IMR-90 (cell line): ENCODE data around the gene CDH26. TPM values are rescaled to one million over a fixed set of nuclear protein-coding genes. Genes with fewer than 3 reads are reported as not detected.

ENCODE experiments used
- ATAC-seq: fragments of 200-7000 bp; cut with Tn5 transposase; 2 replicates; pipeline ENCODE4 v1.9.1; 2020; ENCODE audit warnings: low read depth, mild to moderate bottlenecking, moderate library complexity
- BruUV-seq: library from RNA; stranded (reverse); fragments of 400-500 nt; replicated peaks from 2 replicates; lab custom pipeline; 2021; lab: Mats Ljungman, UMichigan
- CTCF ChIA-PET: fragments of 300-600 bp; formaldehyde crosslinking; extraction: SDS; loops from one replicate; lab custom pipeline; 2021; ENCODE audit warnings: antibody characterized with exemption; lab: Yijun Ruan, JAX
- POLR2A ChIA-PET: fragments of 300-600 bp; sonication (Branson Sonifier 250); formaldehyde crosslinking; loops from one replicate; lab custom pipeline; 2022; ENCODE audit warnings: antibody characterized with exemption; ENCODE audit not compliant: unreplicated experiment; lab: Charles Lee
- DNase-seq: peaks from one replicate; pipeline ENCODE4 v3.0.0; 2013
- H2AFZ ChIP-seq: replicated peaks from 2 replicates; pipeline ENCODE3; 2013; ENCODE audit warnings: low read length, mild to moderate bottlenecking; ENCODE audit not compliant: poor library complexity
- H2AK5ac ChIP-seq: 2 replicates; pipeline ENCODE4 v1.6.1; 2013; ENCODE audit warnings: low read depth, low read length, inconsistent platforms
- H2AK9ac ChIP-seq: replicated peaks from 2 replicates; pipeline ENCODE3; 2013; ENCODE audit warnings: mild to moderate bottlenecking, low read depth, low read length, moderate library complexity; ENCODE audit not compliant: poor library complexity
- H2BK120ac ChIP-seq: 2 replicates; pipeline ENCODE4 v1.6.1; 2013; ENCODE audit warnings: low read depth, low read length, inconsistent platforms
- H2BK15ac ChIP-seq: 3 replicates; pipeline ENCODE4 v1.6.1; 2013; ENCODE audit warnings: low read depth, low read length, inconsistent platforms
- H2BK20ac ChIP-seq: 2 replicates; pipeline ENCODE4 v1.6.1; 2013; ENCODE audit warnings: low read depth, mild to moderate bottlenecking, inconsistent platforms, low read length, moderate library complexity
- H2BK5ac ChIP-seq: 2 replicates; pipeline ENCODE4 v1.6.1; 2013; ENCODE audit warnings: mild to moderate bottlenecking, low read depth, low read length, inconsistent platforms; ENCODE audit not compliant: poor library complexity, severe bottlenecking
- H3K14ac ChIP-seq: replicated peaks from 2 replicates; pipeline ENCODE4 v1.6.1; 2013; ENCODE audit warnings: low read depth, low read length, inconsistent platforms
- H3K18ac ChIP-seq: 2 replicates; pipeline ENCODE4 v1.6.1; 2013; ENCODE audit warnings: low read depth, low read length, control low read depth
- H3K23ac ChIP-seq: 2 replicates; pipeline ENCODE4 v1.6.1; 2013; ENCODE audit warnings: low read depth, low read length, inconsistent platforms
- H3K27ac ChIP-seq: 2 replicates; pipeline ENCODE4 v1.5.1; 2013; ENCODE audit warnings: mild to moderate bottlenecking, control low read depth, low read length; ENCODE audit not compliant: insufficient read depth
- H3K27me3 ChIP-seq: 2 replicates; pipeline ENCODE4 v1.6.1; 2013; ENCODE audit warnings: low read length; ENCODE audit not compliant: control insufficient read depth, insufficient read depth
- H3K36me3 ChIP-seq: 2 replicates; pipeline ENCODE4 v1.6.1; 2013; ENCODE audit warnings: low read length, mixed read lengths; ENCODE audit not compliant: control insufficient read depth, insufficient read depth
- H3K4ac ChIP-seq: 2 replicates; pipeline ENCODE4 v1.6.1; 2013; ENCODE audit warnings: low read depth, low read length, inconsistent platforms
- H3K4me1 ChIP-seq: 2 replicates; pipeline ENCODE4 v1.6.1; 2013; ENCODE audit warnings: low read length, mixed read lengths; ENCODE audit not compliant: control insufficient read depth, insufficient read depth
- H3K4me2 ChIP-seq: 2 replicates; pipeline ENCODE4 v1.6.1; 2013; ENCODE audit warnings: low read depth, mild to moderate bottlenecking, control low read depth, low read length, moderate library complexity
- H3K4me3 ChIP-seq: 2 replicates; pipeline ENCODE4 v1.5.1; 2013; ENCODE audit warnings: low read depth, mild to moderate bottlenecking, control low read depth, low read length, moderate library complexity; ENCODE audit not compliant: insufficient read depth
- H3K56ac ChIP-seq: 2 replicates; pipeline ENCODE4 v1.6.1; 2013; ENCODE audit warnings: low read length, inconsistent platforms; ENCODE audit not compliant: insufficient read depth; ENCODE audit errors: extremely low read depth
- H3K79me1 ChIP-seq, 2 experiments: 2 replicates each; pipeline ENCODE4 v1.6.1; 2013; ENCODE audit warnings: low read length in 2 of 2, inconsistent platforms in 1 of 2, low read depth in 1 of 2
- H3K9ac ChIP-seq: 2 replicates; pipeline ENCODE4 v1.6.1; 2013; ENCODE audit warnings: low read depth, low read length, control low read depth
- H3K9me1 ChIP-seq: 2 replicates; pipeline ENCODE4 v1.6.1; 2013; ENCODE audit warnings: low read length, inconsistent platforms; ENCODE audit not compliant: insufficient read depth
- H3K9me3 ChIP-seq: 2 replicates; pipeline ENCODE4 v1.6.1; 2013; ENCODE audit warnings: low read length; ENCODE audit not compliant: control insufficient read depth, insufficient read depth
- H4K20me1 ChIP-seq: 2 replicates; pipeline ENCODE4 v1.6.1; 2013; ENCODE audit warnings: low read length, inconsistent platforms; ENCODE audit not compliant: insufficient read depth
- H4K5ac ChIP-seq: 2 replicates; pipeline ENCODE4 v1.6.1; 2013; ENCODE audit warnings: mild to moderate bottlenecking, low read depth, low read length, control low read depth
- H4K8ac ChIP-seq, 2 experiments: 2 replicates each; pipeline ENCODE4 v1.6.1; 2013; ENCODE audit warnings: low read depth in 2 of 2, low read length in 2 of 2, control low read depth in 1 of 2, inconsistent platforms in 1 of 2
- H4K91ac ChIP-seq: 2 replicates; pipeline ENCODE4 v1.6.1; 2013; ENCODE audit warnings: low read depth, low read length, inconsistent platforms; ENCODE audit not compliant: insufficient read depth
- BHLHE40 ChIP-seq: fragments of 150-350 bp; IDR thresholded peaks from 2 replicates; pipeline ENCODE4 v1.6.1; 2016; ENCODE audit warnings: mild to moderate bottlenecking, low read depth, low read length
- CEBPB ChIP-seq: IDR thresholded peaks from 2 replicates; pipeline ENCODE4 v1.6.1; 2012; ENCODE audit warnings: low read depth, low read length, improper control_type of control experiment
- CHD1 ChIP-seq: IDR thresholded peaks from 2 replicates; pipeline ENCODE4 v1.6.1; 2012; ENCODE audit warnings: low read depth, low read length, improper control_type of control experiment
- CTCF ChIP-seq: conservative IDR thresholded peaks from 2 replicates; pipeline ENCODE4 v1.5.1; 2012; ENCODE audit warnings: mild to moderate bottlenecking, low read depth, low read length, improper control_type of control experiment
- ELK1 ChIP-seq: fragments of 150-350 bp; IDR thresholded peaks from 2 replicates; pipeline ENCODE4 v1.6.1; 2016; ENCODE audit warnings: low read depth, mild to moderate bottlenecking, low read length, moderate library complexity, borderline replicate concordance
- FOS ChIP-seq: fragments of 150-350 bp; IDR thresholded peaks from 2 replicates; pipeline ENCODE4 v1.6.1; 2016; ENCODE audit warnings: low read depth, low read length
- MAFK ChIP-seq: IDR thresholded peaks from 2 replicates; pipeline ENCODE4 v1.6.1; 2012; ENCODE audit warnings: low read depth, low read length, improper control_type of control experiment
- MAZ ChIP-seq: IDR thresholded peaks from 2 replicates; pipeline ENCODE4 v1.6.1; 2012; ENCODE audit warnings: low read depth, mild to moderate bottlenecking, low read length, improper control_type of control experiment, moderate library complexity, borderline replicate concordance
- MXI1 ChIP-seq: IDR thresholded peaks from 2 replicates; pipeline ENCODE4 v1.6.1; 2012; ENCODE audit warnings: low read depth, mild to moderate bottlenecking, low read length, moderate library complexity, borderline replicate concordance
- NFE2L2 ChIP-seq: fragments of 150-350 bp; IDR thresholded peaks from 2 replicates; pipeline ENCODE4 v1.6.1; 2016; ENCODE audit warnings: low read depth, mild to moderate bottlenecking, low read length
- POLR2A ChIP-seq: IDR thresholded peaks from 2 replicates; pipeline ENCODE4 v1.6.1; 2012; ENCODE audit warnings: mild to moderate bottlenecking, low read depth, low read length
- RAD21 ChIP-seq: IDR thresholded peaks from 2 replicates; pipeline ENCODE4 v1.6.1; 2012; ENCODE audit warnings: low read length, improper control_type of control experiment
- RCOR1 ChIP-seq: IDR thresholded peaks from 2 replicates; pipeline ENCODE4 v1.6.1; 2012; ENCODE audit warnings: mild to moderate bottlenecking, low read length, improper control_type of control experiment; ENCODE audit not compliant: insufficient replicate concordance
- RFX5 ChIP-seq: IDR thresholded peaks from 2 replicates; pipeline ENCODE4 v1.8.0; 2012; ENCODE audit warnings: low read depth, mild to moderate bottlenecking, low read length, moderate library complexity
- SMC3 ChIP-seq: fragments of 150-350 bp; IDR thresholded peaks from 2 replicates; pipeline ENCODE4 v1.6.1; 2016; ENCODE audit warnings: low read depth, mild to moderate bottlenecking, antibody characterized with exemption, low read length, moderate library complexity
- USF2 ChIP-seq: fragments of 150-350 bp; IDR thresholded peaks from 2 replicates; pipeline ENCODE4 v1.6.1; 2017; ENCODE audit warnings: mild to moderate bottlenecking, antibody characterized with exemption, low read length, low read depth
- WGBS, 2 experiments: methylation state at CpG; one replicate each; pipeline versions ENCODE4 v1.1.5 to v1.1.7; 2013; ENCODE audit warnings: missing lambda C conversion rate in 2 of 2; ENCODE audit not compliant: insufficient read length in 1 of 2; ENCODE audit errors: extremely low coverage in 2 of 2; 5-methylcytosine and 5-hydroxymethylcytosine counted together
- dilution Hi-C: fragments of 300-500 bp; cut with HindIII; formaldehyde crosslinking; loops from one replicate; pipeline ENCODE4 v1.14.3; 2018; ENCODE audit warnings: low sequenced_read_pairs; ENCODE audit not compliant: unreplicated experiment
- in situ Hi-C: fragments of 300-500 bp; cut with MboI; formaldehyde crosslinking; loops from 3 replicates; pipeline ENCODE4 v1.14.3; 2019; ENCODE audit warnings: low sequenced_read_pairs, inconsistent platforms, mixed read lengths
- intact Hi-C: fragments of 100-400 bp; cut with micrococcal nuclease; formaldehyde crosslinking; loops from 2 replicates; pipeline ENCODE4 v1.10.0; 2022
- polyA plus RNA-seq, 3 experiments: library from polyadenylated mRNA; depleted of rRNA; stranded (reverse); fragments of >200 nt; gene quantifications; 2 replicates each; pipeline ENCODE4 v1.2.3, GENCODE V29; 2012; ENCODE audit warnings: low replicate concordance in 1 of 3
- total RNA-seq: library from RNA; depleted of rRNA; stranded (reverse); fragments of >200 nt; gene quantifications from 2 replicates; pipeline ENCODE4 v1.2.3, GENCODE V29; 2012

Gene CDH26
- total and polyA plus RNA-seq, 2 of the 4 experiments (the other 2 are of a cell fraction) = not detected

DNA sequence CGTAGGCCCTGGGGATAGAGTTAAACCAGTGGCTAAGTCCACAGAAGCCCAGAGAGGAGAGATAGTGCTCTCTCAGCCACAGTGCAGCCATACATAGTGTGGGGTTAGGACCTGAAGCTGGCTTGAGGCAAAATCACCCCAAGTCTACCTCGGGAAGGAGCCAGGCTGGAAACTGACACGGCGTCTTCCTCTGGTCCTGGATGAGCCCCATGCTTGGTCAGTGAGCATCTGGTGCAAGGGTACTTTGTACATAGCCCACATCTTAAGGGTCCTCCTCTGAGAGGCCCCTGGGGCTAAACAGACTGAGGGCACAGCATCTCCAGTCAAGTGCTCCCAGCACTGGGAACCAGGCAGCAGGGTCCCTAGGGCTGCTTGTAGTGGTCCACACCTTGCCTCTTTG is 45.6 kb downstream of the CDH26 start:
- BruUV-seq = no TSS peak
- POLR2A ChIA-PET = no interaction called here
- TF ChIP-seq RFX5 = no peak
- no peak for TF ChIP-seq SMC3
- no peak for TF ChIP-seq BHLHE40
- TF ChIP-seq CHD1 = no peak
- no peak for TF ChIP-seq ELK1
- TF ChIP-seq CTCF = no peak
- no peak for TF ChIP-seq RCOR1
- TF ChIP-seq MAZ = no peak
- TF ChIP-seq CEBPB = no peak
- TF ChIP-seq MAFK = no peak
- no peak for TF ChIP-seq MXI1
- TF ChIP-seq RAD21 = no peak
- no peak for TF ChIP-seq POLR2A
- TF ChIP-seq USF2 = no peak
- no peak for TF ChIP-seq FOS
- TF ChIP-seq NFE2L2 = no peak

More for the DNA sequence above, 45.6 kb downstream of the CDH26 start:
- in situ Hi-C loops = no loop called here
- peak overlapping the region; percentile 14 for H2AK9ac ChIP-seq
- no peak overlapping the region for H4K8ac ChIP-seq
- no peaks in the 10 kb centered on the region for H4K20me1 ChIP-seq
- no peak for DNase-seq
- no peak overlapping the region for H3K56ac ChIP-seq
- CTCF ChIA-PET = no interaction called here
- H2BK5ac ChIP-seq = no peak overlapping the region
- H3K4me1 ChIP-seq = no peaks in the 10 kb centered on the region
- no peak overlapping the region for H3K27ac ChIP-seq
- no peak for ATAC-seq
- intact Hi-C loops = no loop called here
- no peak overlapping the region for H3K18ac ChIP-seq
- no peak overlapping the region for H3K4me2 ChIP-seq
- no peaks in the 10 kb centered on the region for H3K9me3 ChIP-seq
- no peak overlapping the region for H3K9ac ChIP-seq
- no CpG with 5 or more reads among the region's 4 CpGs for WGBS, 2 experiments
- H3K4me3 ChIP-seq = no peak overlapping the region
- H2BK15ac ChIP-seq = no peak overlapping the region
- H2AK5ac ChIP-seq = no peak overlapping the region
- H3K79me1 ChIP-seq = no peaks in the 10 kb centered on the region
- H2BK20ac ChIP-seq = no peak overlapping the region
- no peak overlapping the region for H3K14ac ChIP-seq
- H2BK120ac ChIP-seq = no peak overlapping the region
- no peak overlapping the region for H3K4ac ChIP-seq
- H4K91ac ChIP-seq = no peak overlapping the region
- H3K27me3 ChIP-seq = peaks cover 2% of the 10 kb centered on the region
- H3K23ac ChIP-seq = no peak overlapping the region
- H2AFZ ChIP-seq = no peak overlapping the region
- dilution Hi-C loops = no loop called here
- H3K36me3 ChIP-seq = no peaks in the 10 kb centered on the region
- H3K9me1 ChIP-seq = no peaks in the 10 kb centered on the region
- no peak overlapping the region for H4K5ac ChIP-seq
